Vagina (tissue), 2 donors: ENCODE data around the gene TPSB2. TPM values are rescaled to one million over a fixed set of nuclear protein-coding genes. Genes with fewer than 3 reads are reported as not detected.
"Not testable (repeated sequence)": the region's sequence is repeated elsewhere in the genome, so short reads cannot be mapped to it uniquely, and the experiment has no call there.

Source experiments
- DNase-seq, 2 donors: peaks; one replicate each; pipeline ENCODE4 v3.0.0-alpha.2; 2017; ENCODE audit errors: extremely low spot score in 2 of 2
- H3K27ac ChIP-seq: fragments of 200-600 bp; sonication (generic); one replicate; pipeline ENCODE4 v1.5.1; 2019
- H3K27me3 ChIP-seq: fragments of 200-600 bp; sonication (generic); one replicate; pipeline ENCODE4 v1.5.1; 2019
- H3K36me3 ChIP-seq, 2 donors: fragments of 200-600 bp; sonication (generic); one replicate each; pipeline ENCODE4 v1.5.1; 2017 to 2019
- H3K4me1 ChIP-seq: fragments of 200-600 bp; sonication (generic); one replicate; pipeline ENCODE4 v1.5.1; 2019
- H3K4me3 ChIP-seq, 2 donors: fragments of 200-600 bp; sonication (generic); 1 replicate in 1 of 2; 2 replicates in 1 of 2; pipeline ENCODE4 v1.5.1; 2016 to 2019
- H3K9me3 ChIP-seq: fragments of 200-600 bp; sonication (generic); one replicate; pipeline ENCODE4 v1.5.1; 2019
- CTCF ChIP-seq, 3 experiments: fragments of 450-650 bp in 2 of 3; fragments of 200-600 bp in 1 of 3; sonication (generic) in 1 of 3; IDR thresholded peaks; one replicate each; pipeline ENCODE4 v1.5.1; 2017 to 2019; ENCODE audit warnings: antibody characterized with exemption in 3 of 3, mild to moderate bottlenecking in 2 of 3, moderate library complexity in 2 of 3
- POLR2A ChIP-seq, 2 donors: fragments of 450-650 bp; IDR thresholded peaks; one replicate each; pipeline ENCODE4 v1.6.1; 2017; ENCODE audit warnings: antibody characterized with exemption in 2 of 2, mild to moderate bottlenecking in 2 of 2, moderate library complexity in 2 of 2
- POLR2AphosphoS5 ChIP-seq, 2 donors: sonication (generic); formaldehyde crosslinking; IDR thresholded peaks; one replicate each; pipeline ENCODE4 v1.9.0; 2017; ENCODE audit warnings: antibody characterized with exemption in 2 of 2, mild to moderate bottlenecking in 2 of 2, low read depth in 1 of 2; ENCODE audit not compliant: insufficient read depth in 1 of 2
- intact Hi-C: fragments of 100-400 bp; cut with DNase I; formaldehyde crosslinking; loops from one replicate; pipeline ENCODE4 v1.15.1; 2023
- total RNA-seq: library from RNA; depleted of rRNA; stranded (reverse); fragments of >200 nt; gene quantifications from one replicate; pipeline ENCODE4 v1.2.3, GENCODE V29; 2016

Gene TPSB2
- total RNA-seq, 1 donor from 2014 or later = 59.7 TPM

GRCh38 chr16:1276580-1276878, 46.5 kb upstream of the TPSB2 start:
- Histone ChIP-seq H3K4me3 (no peak overlapping the region), H3K27ac (no peak overlapping the region), H3K4me1 (peaks cover 8% of the 10 kb centered on the region), H3K36me3 (no peaks in the 10 kb centered on the region), H3K27me3 (no peaks in the 10 kb centered on the region), H3K9me3 (no peaks in the 10 kb centered on the region)
- TF ChIP-seq POLR2AphosphoS5 (IDR thresholded peaks at IDR 0.05; ENCODE audit: insufficient read depth in 1 of 2, low read depth in 1 of 2) = no peak
- intact Hi-C loops = no loop called here
- no peak for DNase-seq

DNA sequence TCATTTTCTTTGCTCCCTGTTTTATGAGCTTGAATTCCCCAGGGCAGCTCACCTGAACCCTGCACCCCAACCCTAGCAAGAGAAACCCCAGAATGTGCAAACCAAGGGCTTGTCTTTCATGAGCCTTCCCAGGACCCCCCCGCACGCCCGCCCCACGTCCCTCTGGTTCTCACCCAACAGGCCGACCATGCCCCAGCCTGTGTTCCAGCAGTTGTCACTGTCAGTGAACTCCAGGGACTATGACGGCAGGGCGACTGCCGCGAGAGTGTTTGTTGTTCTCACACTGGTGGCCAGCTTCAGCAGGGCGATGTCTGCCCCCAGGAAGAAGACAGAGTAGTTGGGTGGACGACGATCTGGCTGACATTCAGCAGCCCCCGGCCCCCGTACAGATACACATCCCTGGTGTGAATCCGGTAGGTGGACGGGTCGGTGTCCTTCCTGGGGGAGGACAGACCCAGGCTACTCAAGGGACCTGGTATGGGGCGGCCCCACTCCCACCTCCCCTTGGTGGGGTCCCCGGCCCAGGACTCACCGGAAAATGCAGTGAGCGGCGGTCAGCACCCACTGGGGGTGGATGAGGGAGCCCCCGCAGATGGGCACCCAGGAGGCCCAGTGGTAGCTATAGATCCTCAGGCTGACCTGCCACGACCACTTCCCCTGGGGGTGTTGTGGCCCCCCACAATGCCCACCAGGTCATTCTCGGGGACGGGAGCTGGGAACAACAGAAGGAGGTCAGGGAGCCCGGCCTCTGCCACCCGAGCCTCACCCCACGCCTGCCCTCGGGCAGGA, 46.0 kb upstream of the TPSB2 start:
- DNase-seq = no peak
- H3K9me3 ChIP-seq = no peaks in the 10 kb centered on the region
- intact Hi-C loops = no loop called here
- H3K4me1 ChIP-seq = peaks cover 8% of the 10 kb centered on the region
- no peaks in the 10 kb centered on the region for H3K36me3 ChIP-seq
- H3K4me3 ChIP-seq = no peak overlapping the region
- no peak overlapping the region for H3K27ac ChIP-seq
- no peak for TF ChIP-seq POLR2A (IDR thresholded peaks at IDR 0.05)
- TF ChIP-seq CTCF (IDR thresholded peaks at IDR 0.05) = no peak
- no peak for TF ChIP-seq POLR2AphosphoS5 (IDR thresholded peaks at IDR 0.05; ENCODE audit: insufficient read depth in 1 of 2, low read depth in 1 of 2)
- no peaks in the 10 kb centered on the region for H3K27me3 ChIP-seq

GRCh38 chr16:1274767-1275166, 44.8 kb upstream of the TPSB2 start:
- intact Hi-C loops = no loop called here
- no peak overlapping the region for H3K27ac ChIP-seq
- TF ChIP-seq CTCF (IDR thresholded peaks at IDR 0.05) (no peak), POLR2A (IDR thresholded peaks at IDR 0.05) (no peak), POLR2AphosphoS5 (IDR thresholded peaks at IDR 0.05; ENCODE audit: insufficient read depth in 1 of 2, low read depth in 1 of 2) (no peak)
- H3K4me3 ChIP-seq = no peak overlapping the region
- no peaks in the 10 kb centered on the region for H3K9me3 ChIP-seq
- H3K27me3 ChIP-seq = no peaks in the 10 kb centered on the region
- DNase-seq = no peak
- H3K36me3 ChIP-seq = no peaks in the 10 kb centered on the region
- H3K4me1 ChIP-seq = peaks cover 8% of the 10 kb centered on the region

DNA sequence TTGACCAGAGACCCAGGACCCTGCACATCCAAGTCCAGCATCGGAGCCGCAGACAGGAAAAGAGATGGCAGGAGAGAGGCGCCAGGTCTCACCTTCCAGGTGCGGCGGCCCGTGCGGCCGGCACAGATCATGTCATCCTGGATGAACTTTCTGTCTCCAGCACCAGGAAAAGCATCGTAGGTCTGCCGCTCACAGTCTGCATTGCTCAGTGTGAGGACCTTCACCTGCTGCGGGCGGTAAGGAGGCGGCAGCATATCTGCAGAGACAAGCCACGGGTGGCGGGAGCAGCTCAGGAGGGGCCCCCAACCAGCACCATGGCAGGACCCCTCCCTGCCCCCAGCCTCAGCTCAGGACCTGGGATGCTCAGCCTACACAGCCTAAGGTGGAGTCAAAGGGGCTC, 43.8 kb upstream of the TPSB2 start:
- H3K36me3 ChIP-seq = no peaks in the 10 kb centered on the region
- no peak for DNase-seq
- H3K27ac ChIP-seq = no peak overlapping the region
- intact Hi-C loops = no loop called here
- TF ChIP-seq POLR2AphosphoS5 (IDR thresholded peaks at IDR 0.05; ENCODE audit: insufficient read depth in 1 of 2, low read depth in 1 of 2) (no peak), CTCF (IDR thresholded peaks at IDR 0.05) (no peak), POLR2A (IDR thresholded peaks at IDR 0.05) (no peak)
- no peak overlapping the region for H3K4me3 ChIP-seq
- H3K9me3 ChIP-seq = no peaks in the 10 kb centered on the region
- peaks cover 8% of the 10 kb centered on the region for H3K4me1 ChIP-seq
- no peaks in the 10 kb centered on the region for H3K27me3 ChIP-seq

- Histone ChIP-seq H3K36me3 (no peaks in the 10 kb centered on the region), H3K27me3 (no peaks in the 10 kb centered on the region), H3K27ac (no peak overlapping the region), H3K4me3 (no peak overlapping the region), H3K4me1 (peaks cover 8% of the 10 kb centered on the region), H3K9me3 (no peaks in the 10 kb centered on the region)
- DNase-seq = no peak
- intact Hi-C loops = no loop called here
- TF ChIP-seq POLR2AphosphoS5 (IDR thresholded peaks at IDR 0.05; ENCODE audit: insufficient read depth in 1 of 2, low read depth in 1 of 2) (no peak), POLR2A (IDR thresholded peaks at IDR 0.05) (no peak), CTCF (IDR thresholded peaks at IDR 0.05) (no peak)
Measured at GRCh38 chr16:1272453-1273198, 42.6 kb upstream of the TPSB2 start.

GRCh38 chr16:1271724-1272413, 41.9 kb upstream of the TPSB2 start:
- DNase-seq, H3K27me3 ChIP-seq, H3K4me3 ChIP-seq, intact Hi-C loops, H3K36me3 ChIP-seq, H3K27ac ChIP-seq, H3K4me1 ChIP-seq, H3K9me3 ChIP-seq: not testable (repeated sequence)
